GM19025 (cell line): ENCODE data around the gene SMCHD1.
"Not testable (repeated sequence)": the region's sequence is repeated elsewhere in the genome, so short reads cannot be mapped to it uniquely, and the experiment has no call there.

Experiments used
- ATAC-seq: cut with Tn5 transposase; IDR thresholded peaks from one replicate; pipeline ENCODE4 v1.9.1; 2021; ENCODE audit warnings: mild to moderate bottlenecking, low read depth, moderate library complexity; ENCODE audit not compliant: unreplicated experiment

Gene SMCHD1

GRCh38 chr18:2714140-2714539 is 58.6 kb downstream of the SMCHD1 start:
- ATAC-seq, result no peak

GRCh38 chr18:2715990-2716389 is 60.5 kb downstream of the SMCHD1 start:
- no peak for ATAC-seq

GRCh38 chr18:2716394-2717326 is 61.1 kb downstream of the SMCHD1 start:
- no peak for ATAC-seq

- no peak for ATAC-seq
Observed at GRCh38 chr18:2717407-2717806, 61.9 kb downstream of the SMCHD1 start.

GRCh38 chr18:2719040-2719439 is 63.5 kb downstream of the SMCHD1 start:
- ATAC-seq, result no peak

GRCh38 chr18:2723207-2723606 is 67.7 kb downstream of the SMCHD1 start:
- ATAC-seq, result no peak

GRCh38 chr18:2729757-2730156 is 74.2 kb downstream of the SMCHD1 start:
- no peak for ATAC-seq

- no peak for ATAC-seq
Observed at GRCh38 chr18:2736823-2737222, 81.3 kb downstream of the SMCHD1 start.

- not testable (repeated sequence) for ATAC-seq
Observed at GRCh38 chr18:2740082-2740481, 84.6 kb downstream of the SMCHD1 start.

GRCh38 chr18:2746274-2746673 is 90.7 kb downstream of the SMCHD1 start:
- ATAC-seq, result no peak

- ATAC-seq, result no peak
Observed at GRCh38 chr18:2758309-2758708, 102.8 kb downstream of the SMCHD1 start.

- ATAC-seq, result no peak
Observed at GRCh38 chr18:2774669-2775068, 119.1 kb downstream of the SMCHD1 start.

GRCh38 chr18:2776601-2777000 is 121.1 kb downstream of the SMCHD1 start:
- no peak for ATAC-seq

GRCh38 chr18:2777241-2777640 is 121.7 kb downstream of the SMCHD1 start:
- no peak for ATAC-seq

- no peak for ATAC-seq
Observed at GRCh38 chr18:2780750-2781149, 125.2 kb downstream of the SMCHD1 start.

GRCh38 chr18:2787225-2787624 is 131.7 kb downstream of the SMCHD1 start:
- no peak for ATAC-seq

GRCh38 chr18:2792395-2792794 is 136.9 kb downstream of the SMCHD1 start:
- no peak for ATAC-seq

GRCh38 chr18:2794159-2794558 is 138.6 kb downstream of the SMCHD1 start:
- no peak for ATAC-seq

- no peak for ATAC-seq
Observed at GRCh38 chr18:2797951-2798350, 142.4 kb downstream of the SMCHD1 start.

GRCh38 chr18:2799369-2799768 is 143.8 kb downstream of the SMCHD1 start:
- ATAC-seq, result no peak

GRCh38 chr18:2805970-2806943 is 150.7 kb downstream of the SMCHD1 start:
- ATAC-seq, result no peak
